Measurements from ENCODE around the gene SLC18A2.

GRCh38 chr10:117272195-117273076 lies 31.5 kb downstream of the SLC18A2 start:
- TF ChIP-seq MYC (IDR thresholded peaks at IDR 0.05; ENCODE audit: insufficient read depth, insufficient read length, insufficient replicate concordance, low read length, severe bottlenecking), result no peak
- no peak for TF ChIP-seq CHD4 (IDR thresholded peaks at IDR 0.05)
- no peak for TF ChIP-seq NFXL1 (IDR thresholded peaks at IDR 0.05; ENCODE audit: borderline replicate concordance)
- TF ChIP-seq TAF1 (IDR thresholded peaks at IDR 0.05; ENCODE audit: borderline replicate concordance, low read depth, low read length), result no peak
- TF ChIP-seq NR2F1 (conservative IDR thresholded peaks at IDR 0.05), result no peak
- no peak for TF ChIP-seq CEBPB (IDR thresholded peaks at IDR 0.05; ENCODE audit: borderline replicate concordance in 1 of 2, low read depth in 2 of 2, low read length in 2 of 2)
- TF ChIP-seq RFX5 (IDR thresholded peaks at IDR 0.05; ENCODE audit: low read depth, low read length), result no peak
- no peak for TF ChIP-seq CTCF (IDR thresholded peaks at IDR 0.05 in 2 of 3, conservative IDR thresholded peaks at IDR 0.05 in 1 of 3; ENCODE audit: control insufficient read depth in 2 of 3, extremely low read depth in 1 of 3, insufficient read depth in 1 of 3, low read depth in 3 of 3, low read length in 3 of 3)
- no peak for TF ChIP-seq SMC3 (IDR thresholded peaks at IDR 0.05; ENCODE audit: borderline replicate concordance, low read length)
- TF ChIP-seq, protein P1, sequence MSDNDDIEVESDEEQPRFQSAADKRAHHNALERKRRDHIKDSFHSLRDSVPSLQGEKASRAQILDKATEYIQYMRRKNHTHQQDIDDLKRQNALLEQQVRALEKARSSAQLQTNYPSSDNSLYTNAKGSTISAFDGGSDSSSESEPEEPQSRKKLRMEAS (IDR thresholded peaks at IDR 0.05; ENCODE audit: low read depth, low read length), result no peak
- no peak for TF ChIP-seq YY1 (IDR thresholded peaks at IDR 0.05; ENCODE audit: low read depth, low read length)
- TF ChIP-seq ZNF217 (IDR thresholded peaks at IDR 0.05), result no peak

All from GM12878 (cell line).